Measurements from ENCODE around the gene INSYN1.
"Not testable (repeated sequence)": the region's sequence is repeated elsewhere in the genome, so short reads cannot be mapped to it uniquely, and the experiment has no call there.

Gene INSYN1

GRCh38 chr15:73711526-73711925 lies 41.6 kb downstream of the INSYN1 start:
- DNase-seq (ENCODE audit: low read depth): no peak

- no peak for DNase-seq (ENCODE audit: low read depth)
These were observed 42.8 kb downstream of the INSYN1 start for GRCh38 chr15:73710321-73710720.

GRCh38 chr15:73709686-73710085 lies 43.5 kb downstream of the INSYN1 start:
- DNase-seq (ENCODE audit: low read depth): no peak

GRCh38 chr15:73709241-73709640 lies 43.9 kb downstream of the INSYN1 start:
- DNase-seq (ENCODE audit: low read depth): no peak

- DNase-seq (ENCODE audit: low read depth): no peak
These were observed 44.5 kb downstream of the INSYN1 start for GRCh38 chr15:73708691-73709090.

- peak; percentile 58 for DNase-seq (ENCODE audit: low read depth)
These were observed 48.1 kb downstream of the INSYN1 start for GRCh38 chr15:73704869-73705645.

GRCh38 chr15:73704142-73704868 lies 48.8 kb downstream of the INSYN1 start:
- not testable (repeated sequence) for DNase-seq (ENCODE audit: low read depth)

- DNase-seq (ENCODE audit: low read depth): not testable (repeated sequence)
These were observed 49.5 kb downstream of the INSYN1 start for GRCh38 chr15:73703601-73704000.

GRCh38 chr15:73702311-73703239 lies 50.6 kb downstream of the INSYN1 start:
- not testable (repeated sequence) for DNase-seq (ENCODE audit: low read depth)

GRCh38 chr15:73700041-73700842 lies 52.9 kb downstream of the INSYN1 start:
- DNase-seq (ENCODE audit: low read depth): peak; percentile 82

GRCh38 chr15:73699249-73700040 lies 53.7 kb downstream of the INSYN1 start:
- no peak for DNase-seq (ENCODE audit: low read depth)

- DNase-seq (ENCODE audit: low read depth): peak; percentile 94
These were observed 56.1 kb downstream of the INSYN1 start for GRCh38 chr15:73697033-73697467.

GRCh38 chr15:73696641-73697001 lies 56.5 kb downstream of the INSYN1 start:
- no peak for DNase-seq (ENCODE audit: low read depth)

- no peak for DNase-seq (ENCODE audit: low read depth)
These were observed 57.1 kb downstream of the INSYN1 start for GRCh38 chr15:73695773-73696640.

GRCh38 chr15:73694419-73694818 lies 58.7 kb downstream of the INSYN1 start:
- peak; percentile 72 for DNase-seq (ENCODE audit: low read depth)

GRCh38 chr15:73691396-73691795 lies 61.8 kb downstream of the INSYN1 start:
- peak; percentile 79 for DNase-seq (ENCODE audit: low read depth)

- peak; percentile 44 for DNase-seq (ENCODE audit: low read depth)
These were observed 64.7 kb downstream of the INSYN1 start for GRCh38 chr15:73688455-73688854.

GRCh38 chr15:73687351-73687750 lies 65.8 kb downstream of the INSYN1 start:
- DNase-seq (ENCODE audit: low read depth): no peak

GRCh38 chr15:73686781-73687256 lies 66.3 kb downstream of the INSYN1 start:
- peak; percentile 92 for DNase-seq (ENCODE audit: low read depth)
